ENCODE results near the gene PAWR. TPM values are rescaled to one million over a fixed set of nuclear protein-coding genes. Genes with fewer than 3 reads are reported as not detected.

The PAWR gene
- total RNA-seq, 1 experiment from 2014 or later = 55.3 TPM

DNA sequence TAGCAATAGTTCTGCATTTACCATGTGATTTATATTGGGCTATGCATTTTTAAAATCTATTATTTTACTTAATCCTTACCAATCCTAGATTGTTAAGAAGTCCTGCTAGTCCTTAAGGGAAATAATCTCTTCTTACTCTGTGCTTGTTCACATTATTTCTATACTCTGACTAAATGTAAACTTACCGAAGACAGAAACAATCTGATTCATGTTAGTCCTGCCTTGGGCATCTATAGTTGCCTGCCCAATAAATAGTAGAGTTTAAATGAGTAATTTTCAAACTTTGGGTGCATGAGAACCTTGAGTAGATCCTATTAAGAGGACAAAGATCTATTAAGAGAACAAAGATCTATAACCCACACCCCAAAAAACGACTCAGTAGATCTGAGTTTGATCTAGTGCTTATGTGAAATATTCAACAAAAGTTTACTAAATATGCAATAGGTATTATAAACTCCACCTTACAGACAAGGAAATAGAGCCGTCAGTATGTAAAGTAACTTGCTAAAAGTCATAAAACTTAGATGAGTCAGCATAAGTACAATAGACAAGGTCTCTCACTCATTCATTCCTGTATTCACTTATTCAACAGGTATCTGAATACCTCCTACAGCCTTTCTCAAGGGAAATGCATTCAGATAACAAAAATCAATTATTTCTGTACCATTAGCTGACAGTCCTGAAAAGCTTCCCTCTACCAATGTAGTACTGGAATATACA is 127.6 kb downstream of the PAWR start:
- Histone ChIP-seq H3K4me1 (ENCODE audit: insufficient read depth, low read length, poor library complexity, severe bottlenecking) (no peaks in the 10 kb centered on the region), H3K4me3 (ENCODE audit: low read depth, low read length, poor library complexity, severe bottlenecking) (no peak overlapping the region), H3K27me3 (replicated peaks; ENCODE audit: insufficient read depth, low read depth, low read length, poor library complexity) (no peaks in the 10 kb centered on the region), H3K9me3 (ENCODE audit: low read depth, low read length, poor library complexity, severe bottlenecking) (no peaks in the 10 kb centered on the region), H3K36me3 (ENCODE audit: insufficient read depth, low read length, poor library complexity, severe bottlenecking) (no peaks in the 10 kb centered on the region), H3K27ac (ENCODE audit: low read depth, low read length, poor library complexity, severe bottlenecking) (no peak overlapping the region)
- no peak for DNase-seq (ENCODE audit: low spot score)
- no peak for TF ChIP-seq EZH2 (IDR thresholded peaks at IDR 0.05; ENCODE audit: borderline replicate concordance, low read depth, low read length, poor library complexity, severe bottlenecking)
- TF ChIP-seq, protein P1, sequence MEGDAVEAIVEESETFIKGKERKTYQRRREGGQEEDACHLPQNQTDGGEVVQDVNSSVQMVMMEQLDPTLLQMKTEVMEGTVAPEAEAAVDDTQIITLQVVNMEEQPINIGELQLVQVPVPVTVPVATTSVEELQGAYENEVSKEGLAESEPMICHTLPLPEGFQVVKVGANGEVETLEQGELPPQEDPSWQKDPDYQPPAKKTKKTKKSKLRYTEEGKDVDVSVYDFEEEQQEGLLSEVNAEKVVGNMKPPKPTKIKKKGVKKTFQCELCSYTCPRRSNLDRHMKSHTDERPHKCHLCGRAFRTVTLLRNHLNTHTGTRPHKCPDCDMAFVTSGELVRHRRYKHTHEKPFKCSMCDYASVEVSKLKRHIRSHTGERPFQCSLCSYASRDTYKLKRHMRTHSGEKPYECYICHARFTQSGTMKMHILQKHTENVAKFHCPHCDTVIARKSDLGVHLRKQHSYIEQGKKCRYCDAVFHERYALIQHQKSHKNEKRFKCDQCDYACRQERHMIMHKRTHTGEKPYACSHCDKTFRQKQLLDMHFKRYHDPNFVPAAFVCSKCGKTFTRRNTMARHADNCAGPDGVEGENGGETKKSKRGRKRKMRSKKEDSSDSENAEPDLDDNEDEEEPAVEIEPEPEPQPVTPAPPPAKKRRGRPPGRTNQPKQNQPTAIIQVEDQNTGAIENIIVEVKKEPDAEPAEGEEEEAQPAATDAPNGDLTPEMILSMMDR (conservative IDR thresholded peaks at IDR 0.05; ENCODE audit: low read depth, low read length) = no peak
- CTCF ChIA-PET = no interaction called here
- intact Hi-C loops (cut with micrococcal nuclease; ENCODE audit: unreplicated experiment) = no loop called here
- BruUV-seq (replicated peaks) = no TSS peak
- POLR2A ChIA-PET (ENCODE audit: low non-redundant PET) = no interaction called here

GRCh38 chr12:79561401-79562132 is 129.2 kb downstream of the PAWR start:
- no peaks in the 10 kb centered on the region for H3K36me3 ChIP-seq (ENCODE audit: insufficient read depth, low read length, poor library complexity, severe bottlenecking)
- no peaks in the 10 kb centered on the region for H3K27me3 ChIP-seq (replicated peaks; ENCODE audit: insufficient read depth, low read depth, low read length, poor library complexity)
- no peak overlapping the region for H3K27ac ChIP-seq (ENCODE audit: low read depth, low read length, poor library complexity, severe bottlenecking)
- no peak for DNase-seq (ENCODE audit: low spot score)
- no peaks in the 10 kb centered on the region for H3K9me3 ChIP-seq (ENCODE audit: low read depth, low read length, poor library complexity, severe bottlenecking)
- H3K4me3 ChIP-seq (ENCODE audit: low read depth, low read length, poor library complexity, severe bottlenecking) = no peak overlapping the region
- ChIA-PET CTCF (no interaction called here), POLR2A (ENCODE audit: low non-redundant PET) (no interaction called here)
- intact Hi-C loops (cut with micrococcal nuclease; ENCODE audit: unreplicated experiment) = no loop called here
- no peaks in the 10 kb centered on the region for H3K4me1 ChIP-seq (ENCODE audit: insufficient read depth, low read length, poor library complexity, severe bottlenecking)
- TF ChIP-seq, protein P1 (conservative IDR thresholded peaks at IDR 0.05; ENCODE audit: low read depth, low read length) = no peak
- no peak for TF ChIP-seq EZH2 (IDR thresholded peaks at IDR 0.05; ENCODE audit: borderline replicate concordance, low read depth, low read length, poor library complexity, severe bottlenecking)
- BruUV-seq (replicated peaks) = no TSS peak

- no TSS peak for BruUV-seq (replicated peaks)
Measured at GRCh38 chr12:79560225-79560889, 130.4 kb downstream of the PAWR start.

More at GRCh38 chr12:79560225-79560889, 130.4 kb downstream of the PAWR start:
- H3K36me3 ChIP-seq (ENCODE audit: insufficient read depth, low read length, poor library complexity, severe bottlenecking) = no peaks in the 10 kb centered on the region
- TF ChIP-seq, protein P1 (conservative IDR thresholded peaks at IDR 0.05; ENCODE audit: low read depth, low read length) = no peak
- TF ChIP-seq EZH2 (IDR thresholded peaks at IDR 0.05; ENCODE audit: borderline replicate concordance, low read depth, low read length, poor library complexity, severe bottlenecking) = no peak
- intact Hi-C loops (cut with micrococcal nuclease; ENCODE audit: unreplicated experiment) = no loop called here
- ChIA-PET CTCF (interaction anchor here (0.6 kb wide), 1 partner anchor 163 kb away, joined by 3 read pairs; no protein-coding TSS in a partner anchor), POLR2A (ENCODE audit: low non-redundant PET) (no interaction called here)
- H3K9me3 ChIP-seq (ENCODE audit: low read depth, low read length, poor library complexity, severe bottlenecking) = no peaks in the 10 kb centered on the region
- no peak overlapping the region for H3K4me3 ChIP-seq (ENCODE audit: low read depth, low read length, poor library complexity, severe bottlenecking)
- DNase-seq (ENCODE audit: low spot score) = no peak
- no peaks in the 10 kb centered on the region for H3K4me1 ChIP-seq (ENCODE audit: insufficient read depth, low read length, poor library complexity, severe bottlenecking)
- H3K27me3 ChIP-seq (replicated peaks; ENCODE audit: insufficient read depth, low read depth, low read length, poor library complexity) = no peaks in the 10 kb centered on the region
- H3K27ac ChIP-seq (ENCODE audit: low read depth, low read length, poor library complexity, severe bottlenecking) = no peak overlapping the region

Measured in A673 (cell line).